T-helper 17 cell (primary cell): ENCODE results near the gene NCOA7. TPM values are rescaled to one million over a fixed set of nuclear protein-coding genes. Genes with fewer than 3 reads are reported as not detected.

ENCODE experiments used
- ATAC-seq: fragments of 150-1000 bp; cut with Tn5 transposase; 2 replicates; pipeline ENCODE4 v1.10.0; 2021; ENCODE audit warnings: mild to moderate bottlenecking, moderate library complexity
- DNase-seq, 3 donors: peaks; one replicate each; pipeline versions ENCODE4 v3.0.0 to v3.0.0-alpha.2; 2020 to 2021
- H3K9me3 ChIP-seq: one replicate; pipeline ENCODE4 v1.7.0; 2013; ENCODE audit warnings: low read length, mild to moderate bottlenecking; ENCODE audit not compliant: control insufficient read depth, poor library complexity, severe bottlenecking
- H3K27ac Mint-ChIP-seq: one replicate; pipeline ENCODE4 v1.8.0; 2022; ENCODE audit warnings: mild to moderate bottlenecking, moderate library complexity, mixed read lengths
- H3K27me3 Mint-ChIP-seq: one replicate; pipeline ENCODE4 v1.8.0; 2022; ENCODE audit warnings: mixed read lengths
- H3K36me3 Mint-ChIP-seq: one replicate; pipeline ENCODE4 v1.8.0; 2022; ENCODE audit warnings: low read depth, mixed read lengths
- H3K4me1 Mint-ChIP-seq: one replicate; pipeline ENCODE4 v1.8.0; 2022; ENCODE audit warnings: mild to moderate bottlenecking, mixed read lengths
- H3K4me3 Mint-ChIP-seq: one replicate; pipeline ENCODE4 v1.8.0; 2022; ENCODE audit warnings: mild to moderate bottlenecking, moderate library complexity, mixed read lengths
- total RNA-seq, 4 donors: library from RNA in 2 of 4; stranded (reverse) in 2 of 4; gene quantifications; one replicate each; pipeline ENCODE4 v1.2.3 and lab custom pipeline; 2022 to 2026

Gene NCOA7, protein sequence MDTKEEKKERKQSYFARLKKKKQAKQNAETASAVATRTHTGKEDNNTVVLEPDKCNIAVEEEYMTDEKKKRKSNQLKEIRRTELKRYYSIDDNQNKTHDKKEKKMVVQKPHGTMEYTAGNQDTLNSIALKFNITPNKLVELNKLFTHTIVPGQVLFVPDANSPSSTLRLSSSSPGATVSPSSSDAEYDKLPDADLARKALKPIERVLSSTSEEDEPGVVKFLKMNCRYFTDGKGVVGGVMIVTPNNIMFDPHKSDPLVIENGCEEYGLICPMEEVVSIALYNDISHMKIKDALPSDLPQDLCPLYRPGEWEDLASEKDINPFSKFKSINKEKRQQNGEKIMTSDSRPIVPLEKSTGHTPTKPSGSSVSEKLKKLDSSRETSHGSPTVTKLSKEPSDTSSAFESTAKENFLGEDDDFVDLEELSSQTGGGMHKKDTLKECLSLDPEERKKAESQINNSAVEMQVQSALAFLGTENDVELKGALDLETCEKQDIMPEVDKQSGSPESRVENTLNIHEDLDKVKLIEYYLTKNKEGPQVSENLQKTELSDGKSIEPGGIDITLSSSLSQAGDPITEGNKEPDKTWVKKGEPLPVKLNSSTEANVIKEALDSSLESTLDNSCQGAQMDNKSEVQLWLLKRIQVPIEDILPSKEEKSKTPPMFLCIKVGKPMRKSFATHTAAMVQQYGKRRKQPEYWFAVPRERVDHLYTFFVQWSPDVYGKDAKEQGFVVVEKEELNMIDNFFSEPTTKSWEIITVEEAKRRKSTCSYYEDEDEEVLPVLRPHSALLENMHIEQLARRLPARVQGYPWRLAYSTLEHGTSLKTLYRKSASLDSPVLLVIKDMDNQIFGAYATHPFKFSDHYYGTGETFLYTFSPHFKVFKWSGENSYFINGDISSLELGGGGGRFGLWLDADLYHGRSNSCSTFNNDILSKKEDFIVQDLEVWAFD
- 10 to 100 TPM; 49.5 to 62.4 TPM for total RNA-seq
- 65.3 to 143 reads per million in 2 donors for total RNA-seq (lab: John Stamatoyannopoulos, UW)

DNA sequence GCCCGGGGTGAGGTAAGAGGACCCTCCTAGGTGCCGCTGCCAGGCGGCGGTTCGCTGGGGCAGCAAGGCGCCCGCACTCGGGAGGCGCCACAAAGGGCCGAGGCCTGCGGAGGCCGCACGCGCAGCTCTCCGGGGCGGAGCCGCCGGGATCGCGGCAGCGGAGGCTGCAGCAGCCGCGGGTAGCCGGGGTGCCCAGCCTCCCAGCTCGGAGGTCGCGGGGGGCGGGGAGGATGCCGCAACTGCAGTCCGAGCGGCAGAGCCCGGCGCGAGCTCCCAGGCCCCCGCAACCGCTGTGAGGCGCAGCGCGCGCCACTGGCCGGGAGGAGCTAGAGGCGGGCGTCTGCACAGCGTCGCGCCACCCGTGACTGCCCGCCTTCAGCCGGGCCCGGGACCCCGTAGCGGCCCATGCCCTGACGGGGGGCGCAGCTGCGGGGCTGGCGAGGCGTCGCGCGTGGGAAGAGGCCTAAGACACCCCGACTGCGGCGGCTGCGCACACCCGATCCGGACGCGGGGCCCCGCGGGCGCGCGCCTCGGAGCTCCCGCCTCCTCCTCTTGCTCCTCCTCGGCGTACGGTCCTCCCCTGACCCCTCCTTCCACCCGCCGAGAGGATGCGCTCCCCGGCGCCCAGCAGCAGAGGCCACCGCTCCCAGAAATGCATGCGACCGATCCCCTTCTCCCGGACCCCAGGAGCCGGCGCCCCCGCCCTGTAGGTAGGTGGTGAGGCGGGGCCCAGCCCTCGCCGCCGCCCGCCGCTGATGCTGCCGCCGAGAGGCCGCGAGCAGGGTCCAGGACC lies at the start of gene NCOA7:
Gene NCOA7, plus strand, starts transcription at position 603 of the 793 bp plus-strand sequence. CDS start 24,395 bp downstream, outside the sequence.
- Mint-ChIP-seq H3K27me3 (no peaks in the 10 kb centered on the region), H3K4me3 (peak within 1 kb of the TSS; percentile 98)

DNA sequence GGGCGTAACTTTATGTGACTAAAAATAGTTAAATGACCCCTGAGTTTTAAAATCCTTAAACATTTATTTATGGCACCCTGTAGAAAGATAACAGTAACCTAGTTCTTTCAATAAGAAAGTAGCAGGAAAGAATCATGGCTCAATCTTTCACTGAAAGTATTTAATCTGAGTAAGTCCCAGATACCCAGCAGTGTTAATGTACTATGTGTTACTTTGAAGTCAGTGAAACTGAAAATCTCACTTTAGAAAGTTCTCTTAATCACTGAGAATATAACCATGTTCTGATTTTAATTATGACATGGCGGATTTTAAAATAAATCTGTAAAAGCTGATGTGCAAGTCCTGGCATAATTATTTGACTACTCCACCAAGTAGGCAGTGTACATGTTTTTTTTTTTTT lies 49.4 kb upstream of the NCOA7 start:
- H3K27ac Mint-ChIP-seq = no peak overlapping the region
- H3K4me3 Mint-ChIP-seq = no peak overlapping the region
- H3K36me3 Mint-ChIP-seq = no peaks in the 10 kb centered on the region
- peaks cover 35% of the 10 kb centered on the region for H3K27me3 Mint-ChIP-seq
- H3K4me1 Mint-ChIP-seq = peaks cover 3% of the 10 kb centered on the region
- ATAC-seq (no peak), DNase-seq (no peak)
- H3K9me3 ChIP-seq = no peaks in the 10 kb centered on the region

More for the DNA sequence above, at the start of gene NCOA7:
- H3K9me3 ChIP-seq = no peaks in the 10 kb centered on the region
- peak; percentile 67 to 75 (median 72) for DNase-seq
- ATAC-seq = peak; percentile 84
- H3K36me3 Mint-ChIP-seq = peaks cover 2% of the 10 kb centered on the region
- peak within 1 kb of the TSS; percentile 97 for H3K27ac Mint-ChIP-seq
- H3K4me1 Mint-ChIP-seq = peaks cover 37% of the 10 kb centered on the region

DNA sequence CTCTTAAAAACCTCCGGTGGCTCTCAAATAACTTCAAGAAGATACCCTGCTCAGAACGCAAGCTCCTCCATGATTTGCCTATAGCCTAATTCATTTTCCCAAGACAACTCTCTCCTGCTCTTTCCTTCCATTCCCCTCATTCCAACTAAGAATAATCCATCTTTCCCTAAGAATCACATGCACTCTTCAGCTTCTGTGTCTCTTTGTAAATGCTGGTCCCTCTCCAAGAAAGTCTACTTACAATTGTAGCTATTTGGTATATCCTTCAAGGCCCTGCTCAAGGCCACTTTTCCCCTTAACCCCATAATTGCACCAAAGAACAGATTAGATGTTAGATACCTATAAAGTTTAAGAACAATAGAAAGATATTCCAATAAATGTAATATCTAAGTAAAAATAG lies 48.7 kb upstream of the NCOA7 start:
- Mint-ChIP-seq H3K27me3 (peaks cover 35% of the 10 kb centered on the region), H3K36me3 (no peaks in the 10 kb centered on the region), H3K4me3 (peak overlapping the region; percentile 13), H3K27ac (no peak overlapping the region), H3K4me1 (peaks cover 9% of the 10 kb centered on the region)
- ATAC-seq (no peak), DNase-seq (no peak)
- H3K9me3 ChIP-seq = no peaks in the 10 kb centered on the region

DNA sequence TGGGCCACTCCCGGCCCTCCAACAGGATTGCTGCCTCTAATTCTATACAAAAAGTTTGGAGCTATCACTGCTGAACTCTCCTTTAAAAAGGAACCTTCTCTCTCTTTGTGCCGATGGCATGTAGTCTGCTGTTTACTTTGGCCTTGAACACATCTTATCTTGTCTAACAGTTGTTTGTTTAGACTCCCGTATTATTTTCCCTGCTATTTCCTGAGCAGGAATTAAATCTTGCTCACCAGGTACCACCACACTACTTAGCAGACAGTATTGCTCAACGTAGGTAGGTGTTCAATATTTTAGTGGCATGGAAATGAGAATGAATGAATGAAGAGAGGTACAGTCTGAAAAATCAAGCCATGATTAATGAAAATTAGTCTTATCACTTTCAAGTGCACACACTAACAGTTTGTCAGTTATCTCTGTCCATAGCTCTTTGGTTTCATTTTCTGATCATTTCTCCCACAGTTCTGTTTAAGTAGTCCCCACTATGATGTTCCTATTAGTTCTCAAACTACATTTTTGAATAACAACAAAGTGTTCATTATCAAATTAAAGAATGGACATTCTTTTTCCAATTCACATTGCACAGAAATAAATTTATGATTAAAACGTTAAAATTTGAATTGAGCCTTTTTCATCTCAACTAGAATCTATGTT lies 48.2 kb upstream of the NCOA7 start:
- H3K9me3 ChIP-seq = no peaks in the 10 kb centered on the region
- Mint-ChIP-seq H3K4me3 (no peak overlapping the region), H3K4me1 (peaks cover 12% of the 10 kb centered on the region), H3K36me3 (no peaks in the 10 kb centered on the region), H3K27ac (no peak overlapping the region), H3K27me3 (peaks cover 35% of the 10 kb centered on the region)
- no peak for DNase-seq
- no peak for ATAC-seq

DNA sequence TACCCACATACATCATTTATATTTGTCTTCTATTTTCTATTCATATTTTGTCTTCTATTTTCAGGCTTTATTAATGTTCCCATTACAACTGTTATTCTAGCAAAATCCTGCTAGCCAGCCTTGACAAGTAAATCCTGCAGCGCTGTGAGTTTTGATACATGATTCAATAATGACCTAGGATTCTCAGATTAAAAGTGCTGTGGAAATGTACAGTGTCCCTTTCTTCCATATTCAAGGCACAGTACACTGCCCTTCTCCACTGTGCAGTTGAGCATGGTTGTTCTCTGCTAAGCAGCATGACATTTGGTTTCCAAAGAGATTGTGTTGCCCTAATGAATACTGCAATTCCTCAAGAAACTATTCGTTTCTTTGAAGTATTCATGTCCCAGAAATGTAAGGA lies 47.2 kb upstream of the NCOA7 start:
- no peaks in the 10 kb centered on the region for H3K36me3 Mint-ChIP-seq
- H3K4me1 Mint-ChIP-seq = peaks cover 14% of the 10 kb centered on the region
- H3K27ac Mint-ChIP-seq = no peak overlapping the region
- ATAC-seq (no peak), DNase-seq (no peak)
- H3K9me3 ChIP-seq = no peaks in the 10 kb centered on the region
- H3K27me3 Mint-ChIP-seq = peaks cover 36% of the 10 kb centered on the region
- no peak overlapping the region for H3K4me3 Mint-ChIP-seq

DNA sequence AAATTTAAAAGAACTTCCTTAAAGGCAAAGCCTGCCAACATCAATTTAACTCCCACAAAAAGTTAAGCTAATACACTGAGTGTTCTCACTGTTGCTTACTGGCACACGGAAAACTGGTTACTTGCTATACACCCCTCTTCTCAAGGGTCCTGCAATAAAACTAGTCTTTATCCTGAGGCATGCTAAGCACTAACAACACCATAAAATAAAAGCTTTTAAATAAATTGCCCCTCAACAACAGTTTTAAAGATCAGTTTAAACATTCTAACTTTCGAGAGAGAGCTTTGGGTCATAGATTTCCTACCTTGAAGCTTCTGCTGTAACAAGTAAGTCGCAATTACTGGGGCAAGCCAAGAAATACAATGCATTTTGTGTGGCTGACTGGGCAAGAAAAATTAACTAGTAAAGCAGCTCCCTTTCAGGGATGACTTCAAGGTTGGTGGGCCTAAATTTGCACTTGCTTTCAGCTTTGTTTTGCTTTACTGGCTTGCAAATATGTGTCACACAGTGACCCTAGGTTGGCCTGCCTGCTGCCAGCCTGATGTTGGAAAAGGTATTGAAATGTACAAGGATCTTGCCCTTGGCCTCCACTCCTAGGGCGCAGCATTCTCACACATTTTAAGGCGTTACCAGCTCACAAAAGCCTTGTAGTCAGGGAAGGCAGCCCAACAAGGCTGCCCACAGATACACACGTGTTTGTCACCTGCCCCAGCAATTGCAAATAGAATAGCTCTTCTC lies 45.3 kb upstream of the NCOA7 start:
- no peak for ATAC-seq
- Mint-ChIP-seq H3K36me3 (peaks cover 4% of the 10 kb centered on the region), H3K27me3 (peaks cover 42% of the 10 kb centered on the region), H3K4me1 (peaks cover 23% of the 10 kb centered on the region), H3K4me3 (no peak overlapping the region), H3K27ac (no peak overlapping the region)
- no peak for DNase-seq
- H3K9me3 ChIP-seq = no peaks in the 10 kb centered on the region

DNA sequence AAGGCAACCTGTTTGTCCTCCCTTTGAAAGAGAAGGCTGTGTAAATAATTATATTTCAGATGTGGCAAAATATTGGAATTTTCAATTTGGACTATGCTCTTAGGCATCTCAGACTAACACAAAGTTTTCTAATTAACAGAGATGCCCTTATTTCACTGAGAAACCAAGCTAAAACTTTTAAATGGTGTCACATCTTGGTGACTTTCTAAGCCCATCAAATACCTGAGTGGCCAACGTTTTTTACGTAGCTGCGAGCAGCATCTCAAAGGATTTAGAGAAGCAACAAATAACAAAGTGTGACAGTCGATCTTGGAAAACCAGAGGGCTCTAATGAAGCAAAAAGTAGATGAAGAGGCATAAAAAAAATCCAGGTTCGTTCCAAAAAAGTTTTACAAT lies 44.7 kb upstream of the NCOA7 start:
- DNase-seq (no peak), ATAC-seq (no peak)
- Mint-ChIP-seq H3K36me3 (peaks cover 4% of the 10 kb centered on the region), H3K27me3 (peaks cover 47% of the 10 kb centered on the region), H3K4me1 (peaks cover 26% of the 10 kb centered on the region), H3K4me3 (peak overlapping the region; percentile 92), H3K27ac (peak overlapping the region; percentile 92)
- H3K9me3 ChIP-seq = no peaks in the 10 kb centered on the region

DNA sequence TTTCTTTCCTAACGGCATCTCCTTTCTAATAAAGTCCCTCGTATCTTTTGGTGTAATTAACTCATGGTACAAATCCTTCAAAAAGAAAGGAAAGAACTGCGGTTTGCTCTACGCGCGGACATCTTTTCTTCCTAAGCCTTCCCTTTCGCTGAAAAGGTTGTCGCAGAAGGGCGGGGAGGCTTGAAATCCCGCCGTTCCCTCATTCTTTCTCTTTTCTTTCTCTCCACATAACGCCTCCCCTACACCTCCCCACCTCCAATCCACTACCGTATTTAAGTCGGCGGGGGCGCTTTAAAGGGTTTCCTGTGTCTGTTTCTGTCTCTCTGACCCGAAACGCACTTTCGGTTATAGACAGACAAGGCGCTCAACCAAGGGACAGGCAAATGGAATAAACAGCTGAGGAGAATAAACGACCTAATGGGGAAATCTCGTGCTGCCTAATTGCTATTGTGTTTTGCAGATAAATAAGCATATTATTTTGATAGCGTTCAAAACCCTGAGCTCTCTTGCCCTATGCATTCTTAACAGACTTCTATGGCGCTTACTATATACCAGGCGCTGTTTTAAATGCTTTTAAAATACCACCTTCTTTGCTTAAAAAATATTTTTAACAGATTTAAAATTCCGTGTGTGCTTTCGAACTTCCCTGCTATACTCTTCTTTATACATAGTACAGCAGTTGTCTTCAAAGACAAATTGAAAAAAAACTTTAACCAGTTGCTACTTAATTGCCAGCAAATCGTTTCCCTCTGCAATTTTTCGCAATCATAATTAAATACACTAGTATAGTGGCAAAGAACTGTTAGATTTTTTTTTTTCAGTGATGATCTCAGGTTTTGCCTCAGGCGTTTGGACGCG lies 43.8 kb upstream of the NCOA7 start:
- peaks cover 53% of the 10 kb centered on the region for H3K27me3 Mint-ChIP-seq
- DNase-seq (peak; percentile 36 to 45 (median 38)), ATAC-seq (peak; percentile 68)
- H3K27ac Mint-ChIP-seq = peak overlapping the region; percentile 92
- H3K36me3 Mint-ChIP-seq = peaks cover 6% of the 10 kb centered on the region
- H3K4me3 Mint-ChIP-seq = peak overlapping the region; percentile 92
- H3K9me3 ChIP-seq = no peaks in the 10 kb centered on the region
- H3K4me1 Mint-ChIP-seq = peaks cover 31% of the 10 kb centered on the region

DNA sequence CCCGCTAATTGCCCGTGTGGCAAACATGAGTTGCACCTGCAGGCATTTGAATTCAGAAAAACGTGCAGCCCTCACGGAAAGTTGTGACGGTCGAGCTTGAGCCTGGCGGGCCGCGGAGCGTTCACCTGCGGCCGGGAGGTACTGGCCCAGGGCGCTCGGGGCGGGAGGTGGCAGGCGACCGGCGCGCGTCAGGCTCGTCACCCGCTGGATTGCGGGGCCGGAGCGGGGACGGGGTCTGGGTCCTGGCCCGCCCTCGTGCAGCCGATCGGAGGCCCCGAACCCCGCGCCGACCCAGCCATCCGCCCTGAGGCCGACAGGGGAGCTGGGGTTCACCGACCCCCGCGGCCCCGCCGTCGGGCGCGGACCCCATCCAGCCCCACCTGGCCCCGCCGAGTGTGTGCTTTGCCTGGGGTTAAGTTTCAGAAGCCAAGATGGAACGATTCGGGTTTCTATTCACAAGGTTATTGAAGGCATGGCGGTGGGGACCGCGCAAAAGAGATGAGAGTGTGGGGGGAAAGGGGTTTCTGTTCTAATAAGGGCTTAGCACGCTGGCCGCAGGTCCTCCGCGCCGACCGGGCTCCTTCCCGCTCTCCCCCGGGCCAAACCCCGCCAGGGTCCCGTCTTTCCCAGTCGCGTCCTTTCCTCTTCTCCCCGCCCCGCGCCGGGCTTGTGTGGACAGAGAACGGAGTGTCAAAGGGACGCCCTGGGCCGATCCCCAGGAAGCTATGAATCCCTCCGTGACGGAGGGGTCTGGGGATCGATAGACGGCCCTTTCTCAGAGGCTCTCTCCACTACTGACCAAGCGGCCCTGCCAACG lies 43.0 kb upstream of the NCOA7 start:
- H3K27me3 Mint-ChIP-seq = peaks cover 53% of the 10 kb centered on the region
- ATAC-seq = peak; percentile 4
- peaks cover 6% of the 10 kb centered on the region for H3K36me3 Mint-ChIP-seq
- no peaks in the 10 kb centered on the region for H3K9me3 ChIP-seq
- DNase-seq = peak in 1 of 3 donors; percentile 19
- H3K4me3 Mint-ChIP-seq = peak overlapping the region; percentile 92
- no peak overlapping the region for H3K27ac Mint-ChIP-seq
- peaks cover 31% of the 10 kb centered on the region for H3K4me1 Mint-ChIP-seq

DNA sequence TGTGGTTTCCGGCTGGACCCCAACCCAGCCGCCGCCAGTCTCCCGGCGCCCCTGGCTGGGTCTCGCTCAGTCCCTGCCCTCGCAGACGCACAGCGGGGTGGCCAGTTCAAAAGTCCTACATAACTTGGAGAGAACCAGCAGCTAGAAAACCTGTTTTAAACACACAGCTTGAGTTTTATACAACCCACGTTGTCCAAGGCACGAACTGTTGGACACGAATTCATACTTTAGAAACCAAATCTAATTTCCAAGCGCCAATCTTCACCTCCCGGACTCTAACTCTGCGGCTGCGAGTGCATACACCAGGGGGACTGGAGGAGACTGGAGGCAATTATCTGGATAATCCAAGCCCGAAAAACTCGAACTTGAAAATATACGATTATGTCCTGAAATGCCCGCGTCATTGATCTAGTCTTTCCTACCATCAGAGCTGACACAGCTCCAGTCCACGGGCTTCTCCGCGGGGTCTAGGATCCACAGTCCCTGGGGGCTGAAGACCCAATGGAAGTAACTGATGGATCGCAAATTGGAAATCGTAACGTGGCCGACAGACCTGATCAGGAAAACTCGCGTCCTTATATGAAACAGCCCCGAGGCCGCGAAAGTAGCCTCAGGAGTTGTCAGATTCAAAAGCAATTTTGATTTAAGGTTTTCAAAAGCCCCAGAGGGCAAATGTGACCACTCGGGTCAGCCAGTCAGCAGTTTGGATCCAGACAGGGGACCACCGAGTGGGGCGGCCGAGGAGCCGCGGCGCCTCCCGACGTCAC lies 42.2 kb upstream of the NCOA7 start:
- Mint-ChIP-seq H3K27me3 (peaks cover 56% of the 10 kb centered on the region), H3K4me3 (peak overlapping the region; percentile 92), H3K36me3 (peaks cover 6% of the 10 kb centered on the region), H3K27ac (no peak overlapping the region), H3K4me1 (peaks cover 31% of the 10 kb centered on the region)
- no peaks in the 10 kb centered on the region for H3K9me3 ChIP-seq
- no peak for DNase-seq
- ATAC-seq = no peak
